Neural cell (in vitro differentiated cells): Measurements from ENCODE around the gene LRIG2. TPM values are rescaled to one million over a fixed set of nuclear protein-coding genes. Genes with fewer than 3 reads are reported as not detected.

Source experiments
- H2AFZ ChIP-seq: fragments of 200-600, 300-800 bp; sonication (generic), shearing (Covaris generic); 2 replicates; pipeline ENCODE4 v1.6.0; 2014; ENCODE audit warnings: low read depth, mild to moderate bottlenecking, antibody characterized with exemption, low read length, moderate library complexity
- H3F3A ChIP-seq: fragments of 200-600 bp; shearing (Covaris generic); 2 replicates; pipeline ENCODE4 v1.6.1; 2016; ENCODE audit warnings: mild to moderate bottlenecking, moderate library complexity, mixed read lengths, antibody characterized with exemption, low read length; ENCODE audit not compliant: insufficient read depth, poor library complexity, severe bottlenecking
- H3K27ac ChIP-seq: fragments of 200-600, 300-800 bp; sonication (generic), shearing (Covaris generic); 2 replicates; pipeline ENCODE4 v1.5.1; 2014; ENCODE audit warnings: mild to moderate bottlenecking, low read length, moderate library complexity
- H3K27me3 ChIP-seq: fragments of 300-800, 200-600 bp; sonication (generic), shearing (Covaris generic); 2 replicates; pipeline ENCODE4 v1.6.0; 2014; ENCODE audit warnings: mild to moderate bottlenecking, low read depth, low read length, moderate library complexity; ENCODE audit not compliant: insufficient read depth
- H3K36me3 ChIP-seq: fragments of 300-800, 200-600 bp; sonication (generic), shearing (Covaris generic); 2 replicates; pipeline ENCODE4 v1.5.1; 2014; ENCODE audit warnings: mild to moderate bottlenecking, antibody characterized with exemption, low read length, moderate library complexity; ENCODE audit not compliant: insufficient read depth
- H3K4me2 ChIP-seq: fragments of 300-800, 200-600 bp; sonication (generic), shearing (Covaris generic); 2 replicates; pipeline ENCODE4 v1.6.0; 2014; ENCODE audit warnings: mild to moderate bottlenecking, low read length
- H3K4me3 ChIP-seq: fragments of 300-800, 200-600 bp; sonication (generic), shearing (Covaris generic); 2 replicates; pipeline ENCODE4 v1.5.1; 2014; ENCODE audit warnings: mild to moderate bottlenecking, low read length, moderate library complexity
- H3K79me2 ChIP-seq: fragments of 200-600 bp; shearing (Covaris generic); replicated peaks from 2 replicates; pipeline ENCODE4 v1.6.0; 2014; ENCODE audit warnings: mild to moderate bottlenecking, low read length, moderate library complexity; ENCODE audit not compliant: insufficient read depth
- H3K9ac ChIP-seq: fragments of 300-800, 200-600 bp; sonication (generic), shearing (Covaris generic); 2 replicates; pipeline ENCODE4 v1.6.1; 2016; ENCODE audit warnings: mild to moderate bottlenecking, low read length, mixed read lengths
- H3K9me2 ChIP-seq: fragments of 200-600 bp; shearing (Covaris generic); 2 replicates; pipeline ENCODE4 v1.6.1; 2016; ENCODE audit warnings: mild to moderate bottlenecking, low read length, mixed read lengths; ENCODE audit not compliant: insufficient read depth
- H3K9me3 ChIP-seq: fragments of 200-600, 300-800 bp; sonication (generic), shearing (Covaris generic); 2 replicates; pipeline ENCODE4 v1.6.1; 2016; ENCODE audit warnings: mild to moderate bottlenecking, mixed run types, low read length, moderate library complexity, mixed read lengths
- H4K20me1 ChIP-seq: fragments of 200-600 bp; shearing (Covaris generic); 2 replicates; pipeline ENCODE4 v1.6.1; 2016; ENCODE audit warnings: mild to moderate bottlenecking, mixed run types; ENCODE audit not compliant: insufficient read depth
- EP300 ChIP-seq: fragments of 450-650 bp; conservative IDR thresholded peaks from 2 replicates; pipeline ENCODE4 v1.6.1; 2014; ENCODE audit warnings: antibody characterized with exemption, mild to moderate bottlenecking, moderate library complexity; ENCODE audit not compliant: poor library complexity, severe bottlenecking
- EZH2 ChIP-seq: fragments of 200-600, 300-800 bp; shearing (Covaris generic), sonication (generic); IDR thresholded peaks from 2 replicates; pipeline ENCODE4 v1.6.1; 2014; ENCODE audit warnings: antibody characterized with exemption, low read length, borderline replicate concordance, mild to moderate bottlenecking; ENCODE audit not compliant: insufficient read depth, poor library complexity, severe bottlenecking
- MXI1 ChIP-seq: fragments of 450-650 bp; conservative IDR thresholded peaks from 2 replicates; pipeline ENCODE4 v1.6.1; 2014; ENCODE audit warnings: antibody characterized with exemption, mild to moderate bottlenecking; ENCODE audit not compliant: poor library complexity, severe bottlenecking
- POLR2AphosphoS5 ChIP-seq: IDR thresholded peaks from 2 replicates; pipeline ENCODE4 v1.6.1; 2012
- RAD21 ChIP-seq: fragments of 450-650 bp; conservative IDR thresholded peaks from 2 replicates; pipeline ENCODE4 v1.6.1; 2014; ENCODE audit warnings: antibody characterized with exemption, mild to moderate bottlenecking, moderate library complexity
- SMC3 ChIP-seq: fragments of 450-650 bp; conservative IDR thresholded peaks from 2 replicates; pipeline ENCODE4 v1.6.1; 2014; ENCODE audit warnings: antibody characterized with exemption, mild to moderate bottlenecking, moderate library complexity; ENCODE audit not compliant: poor library complexity
- TAF1 ChIP-seq: IDR thresholded peaks from 2 replicates; pipeline ENCODE4 v1.6.1; 2012; ENCODE audit warnings: low read depth
- polyA plus RNA-seq: library from polyadenylated mRNA; depleted of rRNA; stranded (reverse); fragments of >200 nt; gene quantifications from 2 replicates; pipeline ENCODE4 v1.2.3, GENCODE V29; 2014
- TF ChIP-seq, protein P1 (sequence below): IDR thresholded peaks from 2 replicates; pipeline ENCODE4 v1.6.1; 2012; ENCODE audit warnings: borderline replicate concordance
- TF ChIP-seq, protein P2 (sequence below): fragments of 450-650 bp; IDR thresholded peaks from 2 replicates; pipeline ENCODE4 v1.5.1; 2014; ENCODE audit warnings: antibody characterized with exemption, mild to moderate bottlenecking, moderate library complexity; ENCODE audit not compliant: poor library complexity, severe bottlenecking

The LRIG2 gene
- polyA plus RNA-seq, 1 donor from 2014 or later = 11.1 TPM

DNA sequence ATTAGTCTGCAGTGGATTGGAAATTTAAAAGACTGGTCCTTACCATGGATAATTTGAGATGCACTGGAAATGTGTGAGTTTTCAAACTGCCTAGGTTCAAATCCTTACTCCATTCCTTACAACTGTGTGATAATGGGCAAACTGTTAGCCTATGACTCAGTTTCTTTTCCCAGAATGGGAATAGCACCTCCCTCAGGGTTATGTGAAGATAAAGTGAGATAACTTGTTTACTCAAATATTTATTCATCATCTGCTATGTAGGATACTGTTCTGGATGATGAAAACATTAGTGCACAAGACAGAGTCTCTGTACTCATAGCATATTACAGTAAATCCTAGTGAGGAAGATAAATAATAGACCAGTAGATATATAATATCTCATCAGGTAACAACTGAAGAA, 28.6 kb downstream of the LRIG2 start:
- no peaks in the 10 kb centered on the region for H4K20me1 ChIP-seq

DNA sequence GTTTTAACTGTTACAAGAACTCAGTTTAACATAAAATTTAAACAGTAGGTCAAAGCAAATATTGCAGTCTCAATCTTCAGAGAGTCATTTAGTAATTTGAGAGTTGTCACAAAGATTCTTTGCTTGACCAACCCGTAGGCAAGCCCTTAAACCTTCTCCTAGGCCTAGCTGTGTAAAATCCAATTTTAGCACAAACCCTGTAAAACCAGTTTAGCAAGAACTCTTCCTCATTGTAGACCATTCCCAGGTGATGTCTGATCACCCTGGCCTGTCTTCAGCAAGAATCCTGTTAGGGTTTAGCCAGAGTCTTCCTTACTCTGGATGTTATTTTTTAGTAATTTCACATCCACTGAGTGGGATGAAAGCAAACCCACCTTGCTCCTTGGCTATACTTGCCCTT, 30.1 kb downstream of the LRIG2 start:
- no peak overlapping the region for H3K27ac ChIP-seq
- H3K4me2 ChIP-seq = no peak overlapping the region
- no peak overlapping the region for H3K9ac ChIP-seq
- no peak overlapping the region for H2AFZ ChIP-seq
- H3K27me3 ChIP-seq = no peaks in the 10 kb centered on the region
- H3K36me3 ChIP-seq = peaks cover 14% of the 10 kb centered on the region
- H3K79me2 ChIP-seq = no peaks in the 10 kb centered on the region
- H3F3A ChIP-seq = no peaks in the 10 kb centered on the region
- no peak for TF ChIP-seq EZH2
- TF ChIP-seq RAD21 = no peak
- no peak for TF ChIP-seq TAF1
- TF ChIP-seq MXI1 = no peak
- TF ChIP-seq, protein P1, sequence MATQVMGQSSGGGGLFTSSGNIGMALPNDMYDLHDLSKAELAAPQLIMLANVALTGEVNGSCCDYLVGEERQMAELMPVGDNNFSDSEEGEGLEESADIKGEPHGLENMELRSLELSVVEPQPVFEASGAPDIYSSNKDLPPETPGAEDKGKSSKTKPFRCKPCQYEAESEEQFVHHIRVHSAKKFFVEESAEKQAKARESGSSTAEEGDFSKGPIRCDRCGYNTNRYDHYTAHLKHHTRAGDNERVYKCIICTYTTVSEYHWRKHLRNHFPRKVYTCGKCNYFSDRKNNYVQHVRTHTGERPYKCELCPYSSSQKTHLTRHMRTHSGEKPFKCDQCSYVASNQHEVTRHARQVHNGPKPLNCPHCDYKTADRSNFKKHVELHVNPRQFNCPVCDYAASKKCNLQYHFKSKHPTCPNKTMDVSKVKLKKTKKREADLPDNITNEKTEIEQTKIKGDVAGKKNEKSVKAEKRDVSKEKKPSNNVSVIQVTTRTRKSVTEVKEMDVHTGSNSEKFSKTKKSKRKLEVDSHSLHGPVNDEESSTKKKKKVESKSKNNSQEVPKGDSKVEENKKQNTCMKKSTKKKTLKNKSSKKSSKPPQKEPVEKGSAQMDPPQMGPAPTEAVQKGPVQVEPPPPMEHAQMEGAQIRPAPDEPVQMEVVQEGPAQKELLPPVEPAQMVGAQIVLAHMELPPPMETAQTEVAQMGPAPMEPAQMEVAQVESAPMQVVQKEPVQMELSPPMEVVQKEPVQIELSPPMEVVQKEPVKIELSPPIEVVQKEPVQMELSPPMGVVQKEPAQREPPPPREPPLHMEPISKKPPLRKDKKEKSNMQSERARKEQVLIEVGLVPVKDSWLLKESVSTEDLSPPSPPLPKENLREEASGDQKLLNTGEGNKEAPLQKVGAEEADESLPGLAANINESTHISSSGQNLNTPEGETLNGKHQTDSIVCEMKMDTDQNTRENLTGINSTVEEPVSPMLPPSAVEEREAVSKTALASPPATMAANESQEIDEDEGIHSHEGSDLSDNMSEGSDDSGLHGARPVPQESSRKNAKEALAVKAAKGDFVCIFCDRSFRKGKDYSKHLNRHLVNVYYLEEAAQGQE = no peak
- TF ChIP-seq SMC3 = no peak
- no peak for TF ChIP-seq EP300
- TF ChIP-seq POLR2AphosphoS5 = no peak
- TF ChIP-seq, protein P2, sequence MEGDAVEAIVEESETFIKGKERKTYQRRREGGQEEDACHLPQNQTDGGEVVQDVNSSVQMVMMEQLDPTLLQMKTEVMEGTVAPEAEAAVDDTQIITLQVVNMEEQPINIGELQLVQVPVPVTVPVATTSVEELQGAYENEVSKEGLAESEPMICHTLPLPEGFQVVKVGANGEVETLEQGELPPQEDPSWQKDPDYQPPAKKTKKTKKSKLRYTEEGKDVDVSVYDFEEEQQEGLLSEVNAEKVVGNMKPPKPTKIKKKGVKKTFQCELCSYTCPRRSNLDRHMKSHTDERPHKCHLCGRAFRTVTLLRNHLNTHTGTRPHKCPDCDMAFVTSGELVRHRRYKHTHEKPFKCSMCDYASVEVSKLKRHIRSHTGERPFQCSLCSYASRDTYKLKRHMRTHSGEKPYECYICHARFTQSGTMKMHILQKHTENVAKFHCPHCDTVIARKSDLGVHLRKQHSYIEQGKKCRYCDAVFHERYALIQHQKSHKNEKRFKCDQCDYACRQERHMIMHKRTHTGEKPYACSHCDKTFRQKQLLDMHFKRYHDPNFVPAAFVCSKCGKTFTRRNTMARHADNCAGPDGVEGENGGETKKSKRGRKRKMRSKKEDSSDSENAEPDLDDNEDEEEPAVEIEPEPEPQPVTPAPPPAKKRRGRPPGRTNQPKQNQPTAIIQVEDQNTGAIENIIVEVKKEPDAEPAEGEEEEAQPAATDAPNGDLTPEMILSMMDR = no peak
- H3K4me3 ChIP-seq = no peak overlapping the region
- no peaks in the 10 kb centered on the region for H4K20me1 ChIP-seq
- no peaks in the 10 kb centered on the region for H3K9me2 ChIP-seq
- no peaks in the 10 kb centered on the region for H3K9me3 ChIP-seq

More for the DNA sequence above, 28.6 kb downstream of the LRIG2 start:
- Histone ChIP-seq H3F3A (no peaks in the 10 kb centered on the region), H3K36me3 (peaks cover 15% of the 10 kb centered on the region), H2AFZ (no peak overlapping the region), H3K27ac (no peak overlapping the region), H3K79me2 (no peaks in the 10 kb centered on the region), H3K9me3 (no peaks in the 10 kb centered on the region), H3K4me3 (no peak overlapping the region), H3K27me3 (no peaks in the 10 kb centered on the region), H3K9me2 (no peaks in the 10 kb centered on the region), H3K9ac (no peak overlapping the region), H3K4me2 (no peak overlapping the region)
- TF ChIP-seq POLR2AphosphoS5 (no peak), RAD21 (no peak), EP300 (no peak), EZH2 (no peak), SMC3 (no peak), TAF1 (no peak), MXI1 (no peak)
- TF ChIP-seq, protein P1 = no peak
- TF ChIP-seq, protein P2 = no peak
